PFSK-1 (cell line): ENCODE measurements around the gene KRTAP5-8.

Source experiments
- FOXP2 ChIP-seq: optimal IDR thresholded peaks from 2 replicates; pipeline ENCODE3; 2011; ENCODE audit warnings: borderline replicate concordance, control low read depth, inconsistent platforms; ENCODE audit not compliant: insufficient read depth; ENCODE audit errors: extremely low read length, extremely low read depth
- POLR2AphosphoS5 ChIP-seq: IDR thresholded peaks from 2 replicates; pipeline ENCODE4 v1.6.1; 2012; ENCODE audit warnings: low read depth, mild to moderate bottlenecking, control low read depth, low read length, moderate library complexity
- REST ChIP-seq, 2 experiments: IDR thresholded peaks; 2 replicates each; pipeline versions ENCODE4 v1.6.1 to v1.8.0; 2011 to 2012; ENCODE audit warnings: low read depth in 2 of 2, low read length in 2 of 2, control low read depth in 1 of 2, inconsistent platforms in 1 of 2, mild to moderate bottlenecking in 1 of 2, moderate library complexity in 1 of 2; ENCODE audit not compliant: insufficient read depth in 1 of 2
- TAF1 ChIP-seq: IDR thresholded peaks from 2 replicates; pipeline ENCODE4 v1.6.1; 2012; ENCODE audit warnings: low read length, control low read depth, borderline replicate concordance; ENCODE audit not compliant: insufficient read depth

- TF ChIP-seq REST (IDR thresholded peaks at IDR 0.05; ENCODE audit: insufficient read depth in 1 of 2, low read depth in 2 of 2, low read length in 2 of 2): no peak
- no peak for TF ChIP-seq POLR2AphosphoS5
- TF ChIP-seq FOXP2: no peak
- no peak for TF ChIP-seq TAF1
These were observed 39.7 kb downstream of the KRTAP5-8 start for GRCh38 chr11:71577469-71578004.
